RWPE1 (cell line): Measurements from ENCODE around the gene BNC2.
A peak's percentile ranks its signal among the peaks of the same experiment; 100 is the strongest.
"Not testable (repeated sequence)": the region's sequence is repeated elsewhere in the genome, so short reads cannot be mapped to it uniquely, and the experiment has no call there.

Source experiments
- CTCF ChIA-PET: fragments of 350-600 bp; sonication (Branson Sonifier 250); formaldehyde crosslinking; extraction: SDS; loops from one replicate; lab custom pipeline; 2021; lab: Yijun Ruan, JAX
- POLR2A ChIA-PET: fragments of 400-600 bp; formaldehyde crosslinking; extraction: SDS; loops from one replicate; lab custom pipeline; 2020; ENCODE audit warnings: antibody characterized with exemption; ENCODE audit not compliant: low non-redundant PET; lab: Yijun Ruan, JAX
- DNase-seq: peaks from one replicate; pipeline ENCODE4 v3.0.0; 2012; ENCODE audit warnings: low spot score
- H3K27ac ChIP-seq: fragments of 450-650 bp; 2 replicates; pipeline ENCODE4 v1.5.1; 2017
- TF ChIP-seq, protein P1 (sequence below): fragments of 450-650 bp; conservative IDR thresholded peaks from 2 replicates; pipeline ENCODE4 v1.5.1; 2017; ENCODE audit warnings: low read depth, mild to moderate bottlenecking

The BNC2 gene

GRCh38 chr9:16883586-16883985, 13.1 kb upstream of the BNC2 start:
- TF ChIP-seq, protein P1, sequence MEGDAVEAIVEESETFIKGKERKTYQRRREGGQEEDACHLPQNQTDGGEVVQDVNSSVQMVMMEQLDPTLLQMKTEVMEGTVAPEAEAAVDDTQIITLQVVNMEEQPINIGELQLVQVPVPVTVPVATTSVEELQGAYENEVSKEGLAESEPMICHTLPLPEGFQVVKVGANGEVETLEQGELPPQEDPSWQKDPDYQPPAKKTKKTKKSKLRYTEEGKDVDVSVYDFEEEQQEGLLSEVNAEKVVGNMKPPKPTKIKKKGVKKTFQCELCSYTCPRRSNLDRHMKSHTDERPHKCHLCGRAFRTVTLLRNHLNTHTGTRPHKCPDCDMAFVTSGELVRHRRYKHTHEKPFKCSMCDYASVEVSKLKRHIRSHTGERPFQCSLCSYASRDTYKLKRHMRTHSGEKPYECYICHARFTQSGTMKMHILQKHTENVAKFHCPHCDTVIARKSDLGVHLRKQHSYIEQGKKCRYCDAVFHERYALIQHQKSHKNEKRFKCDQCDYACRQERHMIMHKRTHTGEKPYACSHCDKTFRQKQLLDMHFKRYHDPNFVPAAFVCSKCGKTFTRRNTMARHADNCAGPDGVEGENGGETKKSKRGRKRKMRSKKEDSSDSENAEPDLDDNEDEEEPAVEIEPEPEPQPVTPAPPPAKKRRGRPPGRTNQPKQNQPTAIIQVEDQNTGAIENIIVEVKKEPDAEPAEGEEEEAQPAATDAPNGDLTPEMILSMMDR = no peak
- CTCF ChIA-PET = no interaction called here
- no peak for DNase-seq
- H3K27ac ChIP-seq = no peak overlapping the region
- POLR2A ChIA-PET = interaction anchor here (0.6 kb wide), 1 partner anchor 21 kb away, joined by 3 read pairs; no protein-coding TSS in a partner anchor

GRCh38 chr9:16882440-16882839, 12.0 kb upstream of the BNC2 start:
- POLR2A ChIA-PET, DNase-seq, H3K27ac ChIP-seq, CTCF ChIA-PET: not testable (repeated sequence)

DNA sequence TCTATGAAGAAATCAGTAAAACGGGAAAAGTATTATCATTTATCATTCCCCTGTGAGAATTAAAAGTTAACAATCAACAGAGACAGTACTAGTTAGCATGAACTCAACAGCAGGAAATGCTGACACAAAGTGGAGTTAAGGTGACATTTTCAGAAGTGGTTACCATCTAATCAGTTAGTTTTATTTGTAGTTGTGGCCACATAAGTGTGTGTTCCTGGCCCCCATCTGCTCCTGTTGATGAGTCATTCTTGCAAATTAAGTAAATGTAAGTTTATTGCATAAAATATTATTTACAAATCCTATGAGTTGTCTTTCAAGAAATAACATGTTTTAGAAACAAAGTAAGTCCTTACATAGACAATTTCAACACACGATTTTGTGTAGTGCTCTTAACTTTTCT, 8.9 kb upstream of the BNC2 start:
- TF ChIP-seq, protein P1 = no peak
- DNase-seq = no peak
- CTCF ChIA-PET = no interaction called here
- H3K27ac ChIP-seq = no peak overlapping the region
- POLR2A ChIA-PET = no interaction called here

DNA sequence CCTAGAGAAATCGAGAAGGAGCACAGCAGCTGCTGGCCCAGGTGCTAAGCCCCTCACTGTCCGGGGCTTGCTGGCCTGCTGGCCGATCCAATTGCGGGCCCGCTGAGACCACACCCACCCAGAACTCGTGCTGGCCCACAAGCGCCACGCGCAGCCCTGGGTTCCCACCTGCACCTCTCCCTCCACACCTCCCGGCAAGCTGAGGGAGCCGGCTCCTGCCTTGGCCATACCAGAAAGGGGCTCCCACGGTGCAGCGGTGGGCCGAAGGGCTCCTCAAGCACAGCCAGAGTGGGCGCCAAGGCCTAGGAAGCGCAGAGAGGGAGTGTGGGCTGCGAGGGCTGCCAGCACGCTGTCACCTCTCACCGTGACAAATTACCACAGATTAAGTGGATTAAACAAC, 6.8 kb upstream of the BNC2 start:
- DNase-seq = no peak
- no peak overlapping the region for H3K27ac ChIP-seq
- TF ChIP-seq, protein P1 = no peak
- ChIA-PET CTCF (no interaction called here), POLR2A (no interaction called here)

DNA sequence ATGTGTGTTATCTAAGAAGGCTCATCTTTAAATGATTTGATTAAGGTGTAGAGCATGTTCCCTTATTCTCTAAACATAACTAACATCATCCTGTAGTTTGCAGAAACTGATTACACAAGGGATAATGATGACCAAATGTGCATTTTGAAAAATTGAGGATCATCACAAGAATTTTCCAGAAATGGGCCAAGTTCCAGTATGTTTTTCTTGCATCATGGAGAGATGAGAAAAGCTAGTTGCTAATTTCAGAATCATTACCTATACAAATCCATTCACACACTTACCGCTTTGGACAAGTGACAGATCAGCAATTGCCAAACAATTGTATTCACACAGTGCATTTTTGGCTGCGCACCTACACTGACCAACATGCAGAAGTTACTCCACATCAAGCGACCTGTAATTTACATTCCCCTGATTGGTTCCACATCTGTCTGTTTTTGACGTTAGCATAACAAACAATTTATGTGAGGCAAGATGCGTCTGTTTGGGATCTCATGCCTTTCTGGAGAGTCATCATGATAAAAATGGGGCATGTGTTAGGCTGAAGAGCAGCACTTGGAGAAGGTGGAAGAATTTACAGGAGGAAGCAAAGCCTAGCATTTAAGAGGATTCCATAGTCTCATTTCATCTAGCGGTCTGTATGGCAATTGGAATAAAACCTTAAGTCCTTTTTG, 2.8 kb upstream of the BNC2 start:
- no peak for DNase-seq
- ChIA-PET POLR2A (no interaction called here), CTCF (no interaction called here)

GRCh38 chr9:16871336-16872151, 1.1 kb upstream of the BNC2 start:
- ChIA-PET POLR2A (no interaction called here), CTCF (no interaction called here)
- DNase-seq = peak; percentile 56
- no peak overlapping the region for H3K27ac ChIP-seq
- TF ChIP-seq, protein P1 = no peak

More for the DNA sequence above, 2.8 kb upstream of the BNC2 start:
- TF ChIP-seq, protein P1 = no peak
- H3K27ac ChIP-seq = no peak overlapping the region
